ENCODE results near the gene AXDND1.

AXDND1 gene

GRCh38 chr1:179365342-179366092, at the start of gene AXDND1:
TSS of gene AXDND1 (plus strand) at chr1:179365971. CDS start at chr1:179366510, 539 bp downstream.
- peak within 1 kb of the TSS; percentile 96 for H3K4me3 Mint-ChIP-seq
- no peaks in the 10 kb centered on the region for H3K9me3 Mint-ChIP-seq
- no peaks in the 10 kb centered on the region for H3K36me3 Mint-ChIP-seq
- H3K4me1 Mint-ChIP-seq: peaks cover 25% of the 10 kb centered on the region
- H3K27ac Mint-ChIP-seq: peak within 1 kb of the TSS; percentile 100
- no peaks in the 10 kb centered on the region for H3K27me3 Mint-ChIP-seq

GRCh38 chr1:179318491-179318890, 47.3 kb upstream of the AXDND1 start:
- no peak overlapping the region for H3K27ac Mint-ChIP-seq
- H3K4me3 Mint-ChIP-seq: no peak overlapping the region
- H3K27me3 Mint-ChIP-seq: no peaks in the 10 kb centered on the region
- no peaks in the 10 kb centered on the region for H3K9me3 Mint-ChIP-seq
- H3K36me3 Mint-ChIP-seq: peaks cover 24% of the 10 kb centered on the region
- peaks cover 56% of the 10 kb centered on the region for H3K4me1 Mint-ChIP-seq

GRCh38 chr1:179321533-179322216, 44.1 kb upstream of the AXDND1 start:
- peaks cover 45% of the 10 kb centered on the region for H3K4me1 Mint-ChIP-seq
- H3K27me3 Mint-ChIP-seq: no peaks in the 10 kb centered on the region
- no peak overlapping the region for H3K4me3 Mint-ChIP-seq
- no peaks in the 10 kb centered on the region for H3K9me3 Mint-ChIP-seq
- H3K36me3 Mint-ChIP-seq: peaks cover 32% of the 10 kb centered on the region
- H3K27ac Mint-ChIP-seq: no peak overlapping the region

- H3K27ac Mint-ChIP-seq: no peak overlapping the region
- peaks cover 43% of the 10 kb centered on the region for H3K4me1 Mint-ChIP-seq
- peaks cover 32% of the 10 kb centered on the region for H3K36me3 Mint-ChIP-seq
- no peaks in the 10 kb centered on the region for H3K27me3 Mint-ChIP-seq
- no peaks in the 10 kb centered on the region for H3K9me3 Mint-ChIP-seq
- no peak overlapping the region for H3K4me3 Mint-ChIP-seq
Observed at GRCh38 chr1:179322557-179322956, 43.2 kb upstream of the AXDND1 start.

- no peak overlapping the region for H3K27ac Mint-ChIP-seq
- peaks cover 33% of the 10 kb centered on the region for H3K36me3 Mint-ChIP-seq
- H3K9me3 Mint-ChIP-seq: no peaks in the 10 kb centered on the region
- no peak overlapping the region for H3K4me3 Mint-ChIP-seq
- H3K27me3 Mint-ChIP-seq: no peaks in the 10 kb centered on the region
- peaks cover 37% of the 10 kb centered on the region for H3K4me1 Mint-ChIP-seq
Observed at GRCh38 chr1:179323436-179323835, 42.3 kb upstream of the AXDND1 start.

- Mint-ChIP-seq H3K27ac (no peak overlapping the region), H3K4me3 (no peak overlapping the region), H3K9me3 (no peaks in the 10 kb centered on the region), H3K27me3 (no peaks in the 10 kb centered on the region), H3K4me1 (peaks cover 33% of the 10 kb centered on the region), H3K36me3 (peaks cover 32% of the 10 kb centered on the region)
Observed at GRCh38 chr1:179325836-179326235, 39.9 kb upstream of the AXDND1 start.

- H3K27me3 Mint-ChIP-seq: no peaks in the 10 kb centered on the region
- no peak overlapping the region for H3K27ac Mint-ChIP-seq
- no peak overlapping the region for H3K4me3 Mint-ChIP-seq
- no peaks in the 10 kb centered on the region for H3K9me3 Mint-ChIP-seq
- peaks cover 28% of the 10 kb centered on the region for H3K36me3 Mint-ChIP-seq
- H3K4me1 Mint-ChIP-seq: peaks cover 33% of the 10 kb centered on the region
Observed at GRCh38 chr1:179326746-179327145, 39.0 kb upstream of the AXDND1 start.

- Mint-ChIP-seq H3K9me3 (no peaks in the 10 kb centered on the region), H3K36me3 (peaks cover 25% of the 10 kb centered on the region), H3K27me3 (no peaks in the 10 kb centered on the region), H3K27ac (no peak overlapping the region), H3K4me3 (no peak overlapping the region), H3K4me1 (peaks cover 30% of the 10 kb centered on the region)
Observed at GRCh38 chr1:179327196-179327595, 38.6 kb upstream of the AXDND1 start.

- Mint-ChIP-seq H3K4me1 (peaks cover 29% of the 10 kb centered on the region), H3K4me3 (no peak overlapping the region), H3K36me3 (peaks cover 26% of the 10 kb centered on the region)
Observed at GRCh38 chr1:179327679-179328078, 38.1 kb upstream of the AXDND1 start.

GRCh38 chr1:179329862-179330261, 35.9 kb upstream of the AXDND1 start:
- Mint-ChIP-seq H3K27ac (peak overlapping the region; percentile 56), H3K9me3 (no peaks in the 10 kb centered on the region), H3K36me3 (peaks cover 27% of the 10 kb centered on the region), H3K4me1 (peaks cover 36% of the 10 kb centered on the region), H3K4me3 (no peak overlapping the region), H3K27me3 (no peaks in the 10 kb centered on the region)

More at GRCh38 chr1:179327679-179328078, 38.1 kb upstream of the AXDND1 start:
- no peaks in the 10 kb centered on the region for H3K27me3 Mint-ChIP-seq
- H3K9me3 Mint-ChIP-seq: no peaks in the 10 kb centered on the region
- H3K27ac Mint-ChIP-seq: no peak overlapping the region

GRCh38 chr1:179334440-179334839, 31.3 kb upstream of the AXDND1 start:
- Mint-ChIP-seq H3K27ac (no peak overlapping the region), H3K27me3 (no peaks in the 10 kb centered on the region), H3K4me3 (no peak overlapping the region), H3K36me3 (peaks cover 17% of the 10 kb centered on the region), H3K4me1 (peaks cover 29% of the 10 kb centered on the region), H3K9me3 (no peaks in the 10 kb centered on the region)

GRCh38 chr1:179337288-179337687, 28.5 kb upstream of the AXDND1 start:
- Mint-ChIP-seq H3K4me3 (no peak overlapping the region), H3K4me1 (peaks cover 10% of the 10 kb centered on the region), H3K27ac (no peak overlapping the region), H3K36me3 (peaks cover 17% of the 10 kb centered on the region), H3K27me3 (no peaks in the 10 kb centered on the region), H3K9me3 (no peaks in the 10 kb centered on the region)

GRCh38 chr1:179337942-179338560, 27.7 kb upstream of the AXDND1 start:
- Mint-ChIP-seq H3K4me3 (no peak overlapping the region), H3K27me3 (no peaks in the 10 kb centered on the region), H3K27ac (no peak overlapping the region), H3K9me3 (no peaks in the 10 kb centered on the region), H3K36me3 (peaks cover 18% of the 10 kb centered on the region), H3K4me1 (peaks cover 7% of the 10 kb centered on the region)

- no peaks in the 10 kb centered on the region for H3K27me3 Mint-ChIP-seq
- no peaks in the 10 kb centered on the region for H3K4me1 Mint-ChIP-seq
- H3K27ac Mint-ChIP-seq: no peak overlapping the region
- no peak overlapping the region for H3K4me3 Mint-ChIP-seq
- H3K9me3 Mint-ChIP-seq: no peaks in the 10 kb centered on the region
- H3K36me3 Mint-ChIP-seq: peaks cover 21% of the 10 kb centered on the region
Observed at GRCh38 chr1:179340918-179341317, 24.9 kb upstream of the AXDND1 start.

GRCh38 chr1:179341943-179342547, 23.7 kb upstream of the AXDND1 start:
- H3K9me3 Mint-ChIP-seq: no peaks in the 10 kb centered on the region
- no peak overlapping the region for H3K27ac Mint-ChIP-seq
- peaks cover 24% of the 10 kb centered on the region for H3K36me3 Mint-ChIP-seq
- no peaks in the 10 kb centered on the region for H3K4me1 Mint-ChIP-seq
- no peak overlapping the region for H3K4me3 Mint-ChIP-seq
- H3K27me3 Mint-ChIP-seq: no peaks in the 10 kb centered on the region

All from activated naive CD4-positive, alpha-beta T cell treated with anti-CD3 and anti-CD28 coated beads, Interleukin-2, amount 50 U/mL, for 24 hours (primary cell).